NCI-H2029 (cell line): ENCODE data around the gene RNF41.

Source experiments
- DNase-seq: peaks from one replicate; lab custom pipeline; 2025; lab: John Stamatoyannopoulos, UW

The RNF41 gene

DNA sequence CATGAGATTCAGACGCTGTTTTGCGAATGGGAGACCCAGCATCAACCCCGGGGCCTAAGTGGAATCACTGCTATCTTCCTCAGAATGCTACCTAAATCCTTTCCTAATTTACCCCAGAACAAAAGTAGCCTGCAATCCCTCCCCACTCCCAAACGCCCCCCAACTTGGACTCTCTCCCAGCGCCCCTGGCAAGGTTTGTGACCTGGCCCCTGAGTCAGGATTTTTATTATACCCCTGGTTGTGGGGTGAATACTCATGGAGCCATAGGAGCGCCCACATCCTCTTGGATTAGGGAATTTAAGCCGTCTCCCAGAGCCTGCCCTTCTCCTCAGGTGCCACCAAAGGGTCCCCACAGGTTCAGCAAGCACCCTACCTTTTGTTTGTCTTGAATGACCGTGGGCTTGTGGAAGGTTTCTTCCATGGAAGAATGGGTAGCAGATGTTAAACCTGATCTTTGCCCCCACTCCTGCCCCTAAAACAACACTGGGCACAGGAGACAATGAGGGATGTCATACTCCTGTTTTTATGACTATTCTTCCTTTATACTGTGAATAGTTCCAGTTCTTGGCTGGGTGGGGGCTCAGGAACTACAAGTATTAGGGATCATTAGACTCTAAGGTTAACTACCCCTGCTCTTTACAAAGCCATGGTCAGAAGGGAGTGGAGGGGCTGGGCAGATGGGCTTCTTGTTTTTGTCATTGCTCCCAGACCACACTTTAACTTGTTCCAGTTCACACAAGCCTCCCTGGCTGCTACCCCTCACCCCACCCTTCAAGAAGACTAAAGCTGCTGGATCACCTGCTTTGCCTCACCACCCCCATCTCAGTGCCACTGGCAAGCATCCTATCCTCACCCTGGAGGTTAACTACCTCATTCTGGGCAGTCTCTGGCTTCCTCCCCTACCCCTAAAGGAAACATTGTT, 68.7 kb downstream of the RNF41 start:
- DNase-seq: no peak
